ENCODE results near the gene HSD17B1.

HSD17B1 gene

GRCh38 chr17:42566883-42567573 is 14.3 kb downstream of the HSD17B1 start, which contains the start of gene MLX:
Gene MLX (plus strand): TSS chr17:42567100. CDS start chr17:42567125, 25 bp downstream.
- DNase-seq (ENCODE audit: low read depth) = peak; percentile 75

- DNase-seq (ENCODE audit: low read depth) = no peak
Observed at GRCh38 chr17:42568341-42569111, 15.8 kb downstream of the HSD17B1 start.

GRCh38 chr17:42571435-42572225 is 18.9 kb downstream of the HSD17B1 start:
- no peak for DNase-seq (ENCODE audit: low read depth)

GRCh38 chr17:42573095-42573494 is 20.4 kb downstream of the HSD17B1 start:
- DNase-seq (ENCODE audit: low read depth) = no peak

- DNase-seq (ENCODE audit: low read depth) = no peak
Observed at GRCh38 chr17:42574463-42574862, 21.7 kb downstream of the HSD17B1 start.

GRCh38 chr17:42577140-42577531 is 24.4 kb downstream of the HSD17B1 start:
- DNase-seq (ENCODE audit: low read depth) = no peak

- peak; percentile 91 for DNase-seq (ENCODE audit: low read depth)
Observed at GRCh38 chr17:42577532-42578281, 25.0 kb downstream of the HSD17B1 start, which contains the start of gene PSMC3IP. Gene PSMC3IP (minus strand): TSS chr17:42577729. CDS start chr17:42577686, 43 bp downstream.

GRCh38 chr17:42578282-42578869 is 25.7 kb downstream of the HSD17B1 start:
- peak; percentile 60 for DNase-seq (ENCODE audit: low read depth)

- DNase-seq (ENCODE audit: low read depth) = no peak
Observed at GRCh38 chr17:42579794-42580551, 27.2 kb downstream of the HSD17B1 start.

- no peak for DNase-seq (ENCODE audit: low read depth)
Observed at GRCh38 chr17:42581744-42582270, 29.1 kb downstream of the HSD17B1 start.

- no peak for DNase-seq (ENCODE audit: low read depth)
Observed at GRCh38 chr17:42584880-42585279, 32.2 kb downstream of the HSD17B1 start.

- no peak for DNase-seq (ENCODE audit: low read depth)
Observed at GRCh38 chr17:42585353-42585752, 32.6 kb downstream of the HSD17B1 start.

GRCh38 chr17:42586514-42587230 is 33.9 kb downstream of the HSD17B1 start:
- no peak for DNase-seq (ENCODE audit: low read depth)

- DNase-seq (ENCODE audit: low read depth) = no peak
Observed at GRCh38 chr17:42590886-42591285, 38.2 kb downstream of the HSD17B1 start.

- DNase-seq (ENCODE audit: low read depth) = no peak
Observed at GRCh38 chr17:42591411-42591810, 38.7 kb downstream of the HSD17B1 start.

- no peak for DNase-seq (ENCODE audit: low read depth)
Observed at GRCh38 chr17:42596386-42596785, 43.7 kb downstream of the HSD17B1 start.

GRCh38 chr17:42598905-42599304 is 46.2 kb downstream of the HSD17B1 start:
- no peak for DNase-seq (ENCODE audit: low read depth)

GRCh38 chr17:42603318-42603717 is 50.6 kb downstream of the HSD17B1 start:
- no peak for DNase-seq (ENCODE audit: low read depth)

Measured in amniotic epithelial cell (primary cell).